Upper lobe of right lung (tissue), 1 donor: ENCODE data around the gene TMPRSS9. TPM values are rescaled to one million over a fixed set of nuclear protein-coding genes. Genes with fewer than 3 reads are reported as not detected.

ENCODE experiments used
- ATAC-seq: fragments of 200-7000 bp; cut with Tn5 transposase; one replicate; pipeline ENCODE4 v1.9.1; 2020; ENCODE audit warnings: mild to moderate bottlenecking, moderate library complexity
- DNase-seq: peaks from one replicate; pipeline ENCODE4 v3.0.0-alpha.2; 2020
- H3K27ac ChIP-seq: fragments of 200-600 bp; one replicate; pipeline ENCODE4 v1.8.0; 2022
- H3K27me3 ChIP-seq: fragments of 200-600 bp; one replicate; pipeline ENCODE4 v1.8.0; 2022; ENCODE audit warnings: mild to moderate bottlenecking
- H3K36me3 ChIP-seq: fragments of 200-600 bp; one replicate; pipeline ENCODE4 v1.8.0; 2022
- H3K4me1 ChIP-seq: fragments of 200-600 bp; one replicate; pipeline ENCODE4 v1.8.0; 2022
- H3K4me3 ChIP-seq: fragments of 200-600 bp; one replicate; pipeline ENCODE4 v1.8.0; 2022; ENCODE audit warnings: mild to moderate bottlenecking
- H3K9me3 ChIP-seq: fragments of 200-600 bp; one replicate; pipeline ENCODE4 v1.8.0; 2022
- intact Hi-C: fragments of 100-400 bp; cut with DNase I; formaldehyde crosslinking; loops from one replicate; pipeline ENCODE4 v1.11.0; 2022
- total RNA-seq: library from RNA; stranded (reverse); fragmentation: NEBNext Ultra II Directional; extraction: Animal tissue kit (Norgen Biotek cat#: 25700); gene quantifications from one replicate; pipeline ENCODE4 v1.2.1, GENCODE V29; 2021
- TF ChIP-seq, protein P1 (sequence below): fragments of 200-600 bp; IDR thresholded peaks from one replicate; pipeline ENCODE4 v1.8.0; 2022; ENCODE audit warnings: antibody characterized with exemption
- donor health status: DM: no; HTN: yes; CAD: no; lungs with severe emphysema.

Gene TMPRSS9
- total RNA-seq, 1 donor from 2014 or later, result not detected

DNA sequence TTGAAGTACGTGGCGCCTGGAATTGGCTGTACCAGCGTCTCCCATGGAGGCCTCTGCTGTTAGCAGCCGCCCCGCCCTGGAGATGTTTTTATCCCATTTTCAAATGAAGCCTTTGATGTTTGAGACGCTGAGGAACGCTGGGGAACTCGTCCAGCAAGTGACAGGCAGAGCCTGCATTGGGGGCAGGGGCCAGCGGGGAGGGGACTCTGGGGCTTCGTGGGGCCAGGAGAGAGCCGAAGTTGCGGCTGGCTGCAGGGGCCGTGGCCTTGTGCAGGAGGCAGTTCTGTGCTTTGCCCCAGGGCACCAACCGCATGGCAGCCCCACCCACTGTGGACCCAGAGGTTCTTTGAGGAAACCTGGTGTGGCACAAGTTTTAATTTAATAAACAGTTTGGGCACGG is 18.1 kb upstream of the TMPRSS9 start:
- no peak overlapping the region for H3K27ac ChIP-seq
- no peak overlapping the region for H3K4me3 ChIP-seq
- TF ChIP-seq, protein P1, sequence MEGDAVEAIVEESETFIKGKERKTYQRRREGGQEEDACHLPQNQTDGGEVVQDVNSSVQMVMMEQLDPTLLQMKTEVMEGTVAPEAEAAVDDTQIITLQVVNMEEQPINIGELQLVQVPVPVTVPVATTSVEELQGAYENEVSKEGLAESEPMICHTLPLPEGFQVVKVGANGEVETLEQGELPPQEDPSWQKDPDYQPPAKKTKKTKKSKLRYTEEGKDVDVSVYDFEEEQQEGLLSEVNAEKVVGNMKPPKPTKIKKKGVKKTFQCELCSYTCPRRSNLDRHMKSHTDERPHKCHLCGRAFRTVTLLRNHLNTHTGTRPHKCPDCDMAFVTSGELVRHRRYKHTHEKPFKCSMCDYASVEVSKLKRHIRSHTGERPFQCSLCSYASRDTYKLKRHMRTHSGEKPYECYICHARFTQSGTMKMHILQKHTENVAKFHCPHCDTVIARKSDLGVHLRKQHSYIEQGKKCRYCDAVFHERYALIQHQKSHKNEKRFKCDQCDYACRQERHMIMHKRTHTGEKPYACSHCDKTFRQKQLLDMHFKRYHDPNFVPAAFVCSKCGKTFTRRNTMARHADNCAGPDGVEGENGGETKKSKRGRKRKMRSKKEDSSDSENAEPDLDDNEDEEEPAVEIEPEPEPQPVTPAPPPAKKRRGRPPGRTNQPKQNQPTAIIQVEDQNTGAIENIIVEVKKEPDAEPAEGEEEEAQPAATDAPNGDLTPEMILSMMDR, result no peak
- H3K27me3 ChIP-seq, result no peaks in the 10 kb centered on the region
- intact Hi-C loops, result no loop called here
- ATAC-seq (no peak), DNase-seq (no peak)
- H3K9me3 ChIP-seq, result no peaks in the 10 kb centered on the region
- H3K36me3 ChIP-seq, result no peaks in the 10 kb centered on the region
- no peaks in the 10 kb centered on the region for H3K4me1 ChIP-seq

DNA sequence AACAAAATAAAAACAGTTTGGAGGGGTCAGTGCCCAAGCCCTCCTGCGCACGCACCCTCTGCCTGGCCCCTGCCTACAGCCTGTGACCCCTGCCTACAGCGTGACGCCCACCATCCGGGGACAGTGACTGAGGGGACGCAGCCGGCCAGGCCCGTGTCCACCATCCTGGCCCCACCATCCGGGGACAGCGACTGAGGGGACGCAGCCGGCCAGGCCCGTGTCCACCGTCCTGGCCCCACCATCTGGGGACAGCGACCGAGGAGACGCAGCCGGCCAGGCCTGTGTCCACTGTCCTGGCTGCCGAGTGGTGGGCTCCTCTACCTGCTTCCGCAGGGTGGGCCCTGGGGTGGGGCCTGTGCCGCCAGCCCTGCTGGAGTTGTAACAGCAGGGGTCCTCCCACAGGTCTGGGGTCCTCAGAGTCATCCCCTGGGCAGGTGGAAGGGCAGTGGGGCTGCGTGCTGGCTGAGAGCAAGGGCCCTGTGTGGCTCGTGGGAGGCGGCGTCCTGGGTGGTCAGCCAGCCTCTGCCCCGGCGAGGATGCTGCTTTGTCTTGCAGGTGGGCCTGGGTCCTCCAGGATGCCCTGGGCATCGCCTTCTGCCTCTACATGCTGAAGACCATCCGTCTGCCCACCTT is 17.3 kb upstream of the TMPRSS9 start:
- no peak overlapping the region for H3K27ac ChIP-seq
- no peak for ATAC-seq
- H3K4me1 ChIP-seq, result no peaks in the 10 kb centered on the region
- H3K27me3 ChIP-seq, result no peaks in the 10 kb centered on the region
- H3K36me3 ChIP-seq, result no peaks in the 10 kb centered on the region
- intact Hi-C loops, result no loop called here
- H3K4me3 ChIP-seq, result no peak overlapping the region
- TF ChIP-seq, protein P1, result no peak
- no peaks in the 10 kb centered on the region for H3K9me3 ChIP-seq
- no peak for DNase-seq

DNA sequence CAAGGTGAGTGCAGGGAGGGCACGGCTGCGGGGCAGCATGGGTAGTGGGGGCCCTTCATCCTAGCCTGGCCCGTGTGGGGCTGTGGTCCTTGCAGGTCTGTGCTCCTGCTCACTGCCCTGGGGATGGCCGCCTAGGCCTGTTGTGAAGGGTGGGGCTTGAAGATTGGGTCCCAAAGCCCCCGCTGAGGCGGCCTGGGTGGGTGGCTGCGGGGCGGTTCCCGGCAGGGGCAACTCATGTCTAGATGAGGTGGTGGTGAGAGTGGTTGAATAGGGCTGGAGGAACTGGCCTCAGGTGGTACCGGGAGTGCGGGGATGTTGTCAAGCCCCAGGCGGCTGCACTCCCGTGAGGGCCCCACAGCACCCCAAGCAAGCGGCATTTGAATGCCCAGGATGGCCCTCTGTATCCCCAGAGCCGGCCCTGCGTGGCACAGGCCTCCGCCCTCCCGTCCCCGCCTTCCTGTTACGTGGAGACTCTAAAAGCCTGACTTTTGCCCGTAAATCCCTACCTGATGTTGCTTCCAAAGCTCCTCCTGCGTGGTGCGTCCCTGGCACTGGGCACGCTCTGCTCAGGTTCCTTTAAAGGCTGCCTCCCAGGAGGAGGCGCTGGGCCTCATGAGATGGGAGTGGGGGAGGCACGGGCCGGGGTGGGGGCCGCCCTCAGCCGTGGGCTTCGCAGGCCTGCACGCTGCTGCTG is 16.6 kb upstream of the TMPRSS9 start:
- H3K27me3 ChIP-seq, result no peaks in the 10 kb centered on the region
- intact Hi-C loops, result no loop called here

DNA sequence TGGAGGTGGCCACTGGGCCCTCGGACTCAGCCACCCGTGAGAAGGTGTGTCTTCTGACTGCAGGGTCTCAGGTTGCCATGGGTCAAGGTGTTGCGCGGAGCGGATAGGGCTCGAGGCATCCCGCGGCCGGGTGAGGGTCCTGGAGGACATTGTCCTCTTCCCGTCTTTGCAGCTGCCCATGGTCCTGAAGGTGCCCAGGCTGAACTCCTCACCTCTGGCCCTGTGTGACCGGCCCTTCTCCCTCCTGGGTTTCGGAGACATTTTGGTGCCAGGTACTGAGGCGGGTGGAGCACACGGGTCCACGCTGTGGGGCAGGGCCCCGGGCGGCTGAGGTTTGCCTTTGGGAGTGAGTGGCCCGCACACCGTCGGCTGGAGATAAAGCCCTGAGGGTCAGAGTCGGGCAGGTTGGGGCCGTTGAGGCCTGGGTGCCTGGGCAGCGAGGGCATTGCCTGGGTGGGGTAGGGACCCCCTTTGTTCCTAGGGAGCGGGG is 15.6 kb upstream of the TMPRSS9 start:
- H3K27ac ChIP-seq, result no peak overlapping the region
- TF ChIP-seq, protein P1, result no peak
- no peaks in the 10 kb centered on the region for H3K4me1 ChIP-seq
- no peaks in the 10 kb centered on the region for H3K27me3 ChIP-seq
- H3K36me3 ChIP-seq, result no peaks in the 10 kb centered on the region
- DNase-seq (no peak), ATAC-seq (no peak)
- no peak overlapping the region for H3K4me3 ChIP-seq
- intact Hi-C loops, result no loop called here
- no peaks in the 10 kb centered on the region for H3K9me3 ChIP-seq

More for the DNA sequence above, 16.6 kb upstream of the TMPRSS9 start:
- no peak for ATAC-seq
- Histone ChIP-seq H3K36me3 (no peaks in the 10 kb centered on the region), H3K4me1 (no peaks in the 10 kb centered on the region), H3K9me3 (no peaks in the 10 kb centered on the region), H3K27ac (no peak overlapping the region), H3K4me3 (no peak overlapping the region)
- no peak for DNase-seq
- TF ChIP-seq, protein P1, result no peak

DNA sequence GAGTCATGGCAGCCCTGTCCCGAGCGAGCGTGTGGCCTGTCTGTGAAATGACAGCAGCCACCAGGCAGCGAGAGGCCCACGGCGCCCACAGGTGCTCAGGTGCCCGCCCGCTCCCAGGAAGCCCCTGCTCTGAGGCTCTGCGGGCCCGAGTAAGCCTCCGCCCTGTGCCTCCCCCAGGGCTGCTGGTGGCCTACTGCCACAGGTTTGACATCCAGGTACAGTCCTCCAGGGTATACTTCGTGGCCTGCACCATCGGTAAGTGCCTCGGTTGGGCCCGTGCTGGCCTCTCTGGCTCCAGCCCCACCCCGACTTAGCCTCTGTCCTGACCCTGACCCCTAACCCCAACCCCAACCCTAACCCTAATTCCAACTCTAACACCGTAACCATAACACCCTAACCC is 15.0 kb upstream of the TMPRSS9 start:
- no peaks in the 10 kb centered on the region for H3K36me3 ChIP-seq
- no peaks in the 10 kb centered on the region for H3K27me3 ChIP-seq
- peak; percentile 16 for ATAC-seq
- no peaks in the 10 kb centered on the region for H3K4me1 ChIP-seq
- TF ChIP-seq, protein P1, result no peak
- no peak overlapping the region for H3K4me3 ChIP-seq
- DNase-seq, result no peak
- intact Hi-C loops, result no loop called here
- H3K9me3 ChIP-seq, result no peaks in the 10 kb centered on the region
- no peak overlapping the region for H3K27ac ChIP-seq
